Common myeloid progenitor, CD34-positive (primary cell): ENCODE measurements around the gene ATP8A2.

Experiments
- CTCF ChIA-PET: fragments of 350-600 bp; sonication (Branson Sonifier 250); formaldehyde crosslinking; loops from one replicate; lab custom pipeline; 2021; ENCODE audit warnings: antibody characterized with exemption; lab: Charles Lee
- POLR2A ChIA-PET: fragments of 350-600 bp; sonication (Branson Sonifier 250); formaldehyde crosslinking; loops from one replicate; lab custom pipeline; 2021; ENCODE audit warnings: antibody characterized with exemption; lab: Charles Lee
- DNase-seq, 3 donors: peaks; one replicate each; pipeline versions ENCODE4 v3.0.0 to v3.0.0-alpha.2; 2013
- H3K27ac ChIP-seq, 2 experiments: 1 replicate in 1 of 2; 2 replicates in 1 of 2; pipeline ENCODE4 v1.7.0; 2013; ENCODE audit warnings: inconsistent platforms in 2 of 2, low read length in 2 of 2, mild to moderate bottlenecking in 2 of 2, low read depth in 1 of 2, moderate library complexity in 1 of 2; ENCODE audit not compliant: severe bottlenecking in 2 of 2, insufficient read depth in 1 of 2, poor library complexity in 1 of 2
- H3K27me3 ChIP-seq, 5 experiments: replicated peaks in 2 of 5; 1 replicate in 3 of 5; 2 replicates in 2 of 5; pipeline versions ENCODE4 v1.6.1 to v1.7.0; 2013; ENCODE audit warnings: low read length in 4 of 5, mild to moderate bottlenecking in 2 of 5, moderate library complexity in 2 of 5, inconsistent platforms in 1 of 5; ENCODE audit not compliant: insufficient read depth in 5 of 5, control insufficient read depth in 4 of 5
- H3K36me3 ChIP-seq, 4 experiments: 1 replicate in 2 of 4; 2 replicates in 2 of 4; pipeline versions ENCODE4 v1.6.1 to v1.7.0; 2013; ENCODE audit warnings: low read length in 3 of 4, control low read depth in 1 of 4, mild to moderate bottlenecking in 1 of 4; ENCODE audit not compliant: control insufficient read depth in 4 of 4, insufficient read depth in 4 of 4
- H3K4me1 ChIP-seq, 4 experiments: 1 replicate in 3 of 4; 2 replicates in 1 of 4; pipeline versions ENCODE4 v1.6.1 to v1.7.1; 2013; ENCODE audit warnings: low read length in 3 of 4, mild to moderate bottlenecking in 3 of 4, control low read depth in 1 of 4, inconsistent platforms in 1 of 4, moderate library complexity in 1 of 4; ENCODE audit not compliant: control insufficient read depth in 4 of 4, insufficient read depth in 4 of 4; ENCODE audit errors: control extremely low read depth in 1 of 4
- H3K4me3 ChIP-seq, 7 experiments: 1 replicate in 4 of 7; 2 replicates in 3 of 7; pipeline versions ENCODE4 v1.5.1 to v1.7.0; 2013; ENCODE audit warnings: mild to moderate bottlenecking in 7 of 7, low read length in 6 of 7, moderate library complexity in 6 of 7, inconsistent platforms in 2 of 7, low read depth in 2 of 7, control low read depth in 1 of 7; ENCODE audit not compliant: insufficient read depth in 4 of 7, control insufficient read depth in 1 of 7; ENCODE audit errors: extremely low read depth in 1 of 7
- H3K9me3 ChIP-seq, 5 experiments: 1 replicate in 4 of 5; 2 replicates in 1 of 5; pipeline versions ENCODE4 v1.6.1 to v1.7.1; 2013; ENCODE audit warnings: low read length in 4 of 5, mild to moderate bottlenecking in 2 of 5, inconsistent platforms in 1 of 5, low read depth in 1 of 5, moderate library complexity in 1 of 5; ENCODE audit not compliant: control insufficient read depth in 4 of 5, insufficient read depth in 2 of 5; ENCODE audit errors: control extremely low read depth in 1 of 5
- WGBS: methylation state at CpG from one replicate; pipeline ENCODE4 v1.1.5; 2013; ENCODE audit not compliant: insufficient coverage; 5-methylcytosine and 5-hydroxymethylcytosine counted together

Gene ATP8A2

DNA sequence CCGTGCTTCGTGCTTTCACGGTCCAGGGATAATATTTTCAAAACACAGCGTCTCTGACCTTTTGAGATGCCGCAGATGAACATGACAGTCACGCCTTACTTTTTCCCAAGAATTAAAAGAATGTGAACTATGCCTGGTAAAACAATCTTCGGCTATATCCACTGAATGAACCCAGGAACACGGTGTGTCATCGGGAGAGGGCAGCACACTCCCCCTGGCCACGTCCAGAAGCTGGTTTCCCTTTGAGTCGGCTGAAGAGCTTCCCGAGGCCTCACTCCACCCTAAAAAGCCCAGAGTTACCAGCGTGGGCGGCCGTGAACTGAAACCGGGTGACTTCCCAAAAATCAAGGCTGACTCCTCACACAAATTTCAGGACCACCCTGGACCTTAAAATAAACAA is 702.9 kb downstream of the ATP8A2 start:
- Histone ChIP-seq H3K4me1 (no peaks in the 10 kb centered on the region), H3K27me3 (peaks cover 2 to 59% (median 16%) of the 10 kb centered on the region in 5 experiments), H3K36me3 (no peaks in the 10 kb centered on the region), H3K4me3 (no peak overlapping the region), H3K9me3 (no peaks in the 10 kb centered on the region), H3K27ac (no peak overlapping the region)
- WGBS, result 68% methylated on average over 12 of the region's 16 CpGs
- ChIA-PET POLR2A (interaction anchor here (0.7 kb wide), 1 partner anchor 306 kb away, joined by 4 read pairs; no protein-coding TSS in a partner anchor), CTCF (interaction anchor here (0.7 to 0.9 kb wide), 2 partner anchors 13 to 500 kb away, joined by 3 read pairs; no protein-coding TSS in a partner anchor)
- DNase-seq, result no peak
